ENCODE results near the gene MBD6. TPM values are rescaled to one million over a fixed set of nuclear protein-coding genes. Genes with fewer than 3 reads are reported as not detected.

MBD6 gene
- total and polyA plus RNA-seq, 2 of the 13 experiments (the other 11 are each of a cell fraction or from before 2014, with no cell fraction given): 4.1 to 5.9 TPM

- in situ Hi-C loops (cut with HindIII; ENCODE audit: extremely low pct_ligation_motif_present, low pct_unique_long_range_greater_than_20kb): no loop called here
- no peak for FAIRE-seq
- CTCF ChIA-PET (ENCODE audit: low intra/inter-chr PET ratio, low total read pairs): no interaction called here
- TF ChIP-seq DZIP1 (CRISPR knock-in tag; IDR thresholded peaks at IDR 0.05): no peak
- no peak for TF ChIP-seq FOXA1 (IDR thresholded peaks at IDR 0.05)
- TF ChIP-seq FOXA1 (CRISPR knock-in tag; IDR thresholded peaks at IDR 0.05): no peak
- no peak for TF ChIP-seq FOXC1 (CRISPR knock-in tag; IDR thresholded peaks at IDR 0.05; ENCODE audit: borderline replicate concordance)
- TF ChIP-seq PCBP2 (optimal IDR thresholded peaks at IDR 0.05; ENCODE audit: low read depth, low read length, poor library complexity, severe bottlenecking): no peak
- TF ChIP-seq ZNF451 (CRISPR knock-in tag; IDR thresholded peaks at IDR 0.05): no peak
- no peak for TF ChIP-seq REST (IDR thresholded peaks at IDR 0.05; ENCODE audit: borderline replicate concordance in 1 of 2, low read depth in 1 of 2, low read length in 2 of 2)
- no peak for TF ChIP-seq ZNF646 (CRISPR knock-in tag; IDR thresholded peaks at IDR 0.05)
- no peak for TF ChIP-seq HOXA9 (CRISPR knock-in tag; IDR thresholded peaks at IDR 0.05; ENCODE audit: borderline replicate concordance)
- TF ChIP-seq HNF4G (IDR thresholded peaks at IDR 0.05; ENCODE audit: borderline replicate concordance, low read depth, low read length): no peak
- TF ChIP-seq HNF4G (CRISPR knock-in tag; IDR thresholded peaks at IDR 0.05; ENCODE audit: borderline replicate concordance, low read depth): no peak
- no peak for TF ChIP-seq ZNF224 (CRISPR knock-in tag; IDR thresholded peaks at IDR 0.05)
Observed at GRCh38 chr12:57473886-57474285, 48.7 kb upstream of the MBD6 start.

More at GRCh38 chr12:57473886-57474285, 48.7 kb upstream of the MBD6 start:
- Histone ChIP-seq H3K27me3 (ENCODE audit: control insufficient read depth in 1 of 2, insufficient read depth in 2 of 2, low read length in 2 of 2) (peaks cover 8 to 59% of the 10 kb centered on the region in 2 experiments), H3K27ac (ENCODE audit: extremely low read length, insufficient read depth, low read length) (no peak overlapping the region), H3K79me2 (ENCODE audit: insufficient read depth, low read length) (no peaks in the 10 kb centered on the region), H4K20me1 (ENCODE audit: insufficient read depth, low read length) (no peaks in the 10 kb centered on the region), H3K9me3 (ENCODE audit: low read length) (no peaks in the 10 kb centered on the region), H2AFZ (ENCODE audit: low read length) (no peak overlapping the region), H3K9ac (ENCODE audit: insufficient read depth, low read depth, low read length) (no peak overlapping the region), H3K4me3 (replicated peaks in 1 of 3; ENCODE audit: insufficient read depth in 1 of 3, low read depth in 2 of 3, low read length in 3 of 3) (no peak overlapping the region), H3K4me1 (ENCODE audit: insufficient read depth, low read length) (peaks cover 62% of the 10 kb centered on the region), H3K4me2 (ENCODE audit: low read depth, low read length) (no peak overlapping the region), H3K36me3 (replicated peaks in 1 of 2; ENCODE audit: control insufficient read depth in 1 of 2, insufficient read depth in 2 of 2, low read length in 2 of 2) (no peaks in the 10 kb centered on the region)
- DNase-seq (ENCODE audit: low spot score): no peak
- BruUV-seq (replicated peaks): no TSS peak
- 27% methylated on average over 5 of the region's 5 CpGs for WGBS (ENCODE audit: low lambda C conversion rate)
- POLR2A ChIA-PET: interaction anchor here (2.0 kb wide), 1 partner anchor 13 kb away, joined by 4 read pairs; the partner anchor contains the start of gene MARS1
- ATAC-seq: no peak
- intact Hi-C loops (cut with micrococcal nuclease; ENCODE audit: unreplicated experiment): no loop called here

Data from HepG2 (cell line).